ENCODE measurements around the gene A1BG.

Gene A1BG, protein sequence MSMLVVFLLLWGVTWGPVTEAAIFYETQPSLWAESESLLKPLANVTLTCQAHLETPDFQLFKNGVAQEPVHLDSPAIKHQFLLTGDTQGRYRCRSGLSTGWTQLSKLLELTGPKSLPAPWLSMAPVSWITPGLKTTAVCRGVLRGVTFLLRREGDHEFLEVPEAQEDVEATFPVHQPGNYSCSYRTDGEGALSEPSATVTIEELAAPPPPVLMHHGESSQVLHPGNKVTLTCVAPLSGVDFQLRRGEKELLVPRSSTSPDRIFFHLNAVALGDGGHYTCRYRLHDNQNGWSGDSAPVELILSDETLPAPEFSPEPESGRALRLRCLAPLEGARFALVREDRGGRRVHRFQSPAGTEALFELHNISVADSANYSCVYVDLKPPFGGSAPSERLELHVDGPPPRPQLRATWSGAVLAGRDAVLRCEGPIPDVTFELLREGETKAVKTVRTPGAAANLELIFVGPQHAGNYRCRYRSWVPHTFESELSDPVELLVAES

DNA sequence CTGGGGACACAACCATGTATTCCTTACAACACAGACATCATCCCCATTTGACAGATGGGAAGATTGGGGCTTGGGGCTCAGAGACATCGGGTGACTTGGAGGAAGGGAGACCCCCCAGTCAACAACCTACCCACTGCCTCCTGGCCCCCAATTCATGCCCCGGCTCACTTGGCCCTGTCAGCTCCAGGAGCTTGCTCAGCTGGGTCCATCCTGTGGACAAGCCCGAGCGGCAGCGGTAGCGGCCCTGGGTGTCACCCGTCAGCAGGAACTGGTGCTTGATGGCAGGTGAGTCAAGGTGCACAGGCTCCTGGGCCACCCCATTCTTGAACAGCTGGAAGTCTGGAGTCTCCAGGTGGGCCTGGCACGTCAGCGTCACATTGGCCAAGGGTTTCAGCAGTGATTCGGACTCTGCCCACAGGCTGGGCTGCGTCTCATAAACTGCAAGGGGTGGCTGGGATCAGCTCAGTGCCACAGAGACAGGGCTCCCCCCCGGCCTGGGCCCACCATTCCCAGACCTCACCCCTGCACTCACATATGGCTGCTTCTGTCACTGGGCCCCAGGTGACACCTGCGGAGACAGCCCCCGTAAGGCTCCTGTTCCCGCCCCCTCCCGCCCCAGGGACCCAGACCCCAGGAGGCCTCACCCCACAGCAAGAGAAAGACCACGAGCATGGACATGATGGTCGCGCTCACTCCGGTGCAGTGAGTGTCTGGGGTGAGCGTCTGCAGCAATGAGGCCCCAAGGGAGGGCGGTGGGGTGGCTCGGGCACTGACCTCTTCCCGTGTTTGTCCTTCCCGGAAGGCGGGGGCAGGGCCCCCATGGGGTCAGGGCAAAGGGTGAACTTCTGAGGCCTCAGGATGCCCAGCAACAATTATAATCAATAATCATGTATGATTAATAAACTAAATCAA is at the start of gene A1BG:
TSS of gene A1BG (minus strand) at position 733 of the 912 bp plus-strand sequence. CDS start at position 678, 55 bp downstream.
- no peak for DNase-seq

DNA sequence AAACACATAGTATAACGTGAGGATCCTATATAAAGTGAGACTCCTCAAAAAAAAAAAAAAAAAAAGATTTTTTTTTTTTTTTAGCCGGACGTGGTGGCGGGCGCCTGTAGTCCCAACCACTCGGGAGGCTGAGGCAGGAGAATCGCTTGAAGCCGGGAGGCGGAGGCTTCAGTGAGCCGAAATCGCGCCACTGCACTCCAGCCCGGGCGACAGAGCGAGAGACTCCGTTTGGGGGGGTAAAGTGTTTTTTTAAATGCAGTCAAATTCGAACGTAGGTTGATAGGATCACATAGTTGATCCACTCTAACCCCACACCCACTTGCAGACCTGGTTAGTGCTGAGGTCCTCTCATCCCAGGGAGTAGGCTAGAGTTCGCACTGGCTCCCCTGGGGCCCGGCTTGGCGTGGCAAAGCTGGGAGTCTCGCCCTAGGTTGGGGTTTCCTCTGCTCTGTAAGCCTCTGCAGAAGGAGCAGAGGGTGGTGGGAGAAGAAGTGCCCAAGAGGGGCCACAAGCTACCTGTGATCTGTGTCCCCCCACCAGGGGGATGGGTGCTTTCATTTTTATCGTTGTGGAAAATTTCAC is 48.6 kb upstream of the A1BG start:
- no peak for DNase-seq

DNA sequence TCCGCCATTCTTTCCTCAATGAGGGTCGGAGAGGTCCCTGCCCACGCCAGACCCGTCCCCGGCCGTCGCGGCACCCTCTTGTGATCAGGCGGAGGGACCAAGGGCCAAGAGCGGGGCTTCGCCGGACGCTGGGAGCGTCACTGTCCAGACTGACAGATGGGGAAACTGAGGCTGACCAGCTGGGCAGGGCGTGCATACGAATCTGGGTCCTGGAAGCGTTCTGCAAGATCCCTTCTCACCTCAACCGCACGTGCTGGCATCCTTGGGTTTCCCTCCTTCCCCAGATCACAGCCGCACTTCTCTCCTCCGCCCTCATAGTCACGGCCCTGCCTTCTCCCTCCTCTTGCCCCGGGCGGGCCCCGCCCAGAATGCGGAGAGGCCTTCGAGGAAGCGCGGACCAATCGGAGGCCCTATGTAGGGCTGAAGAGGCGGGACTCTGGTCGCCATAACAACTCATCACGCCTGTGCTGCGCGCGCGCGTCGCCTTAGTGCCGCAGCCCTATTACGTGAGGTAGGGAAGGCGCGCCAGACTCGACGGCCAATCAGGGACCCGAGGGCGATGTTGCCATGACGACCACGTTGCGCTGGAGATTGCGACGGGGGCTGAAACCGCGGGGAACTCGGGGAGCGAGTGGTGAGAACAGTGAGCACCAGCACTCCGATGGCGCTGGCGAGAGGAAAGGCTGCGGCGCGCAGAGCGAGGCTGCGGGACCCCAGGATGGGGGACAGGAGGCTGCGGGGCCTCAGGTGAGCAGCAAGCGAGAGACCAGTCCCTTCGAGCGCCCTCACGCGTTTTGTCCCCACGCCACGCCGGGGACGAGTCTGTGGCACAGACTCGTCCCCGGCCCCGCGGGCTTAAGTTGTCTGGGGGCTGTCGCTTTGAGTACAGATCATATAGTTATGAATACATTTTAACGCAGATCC is 47.9 kb upstream of the A1BG start:
- DNase-seq, result peak; percentile 99

GRCh38 chr19:58400316-58400915 is 47.1 kb upstream of the A1BG start:
- no peak for DNase-seq

- DNase-seq, result no peak
These were observed 46.6 kb upstream of the A1BG start for GRCh38 chr19:58399903-58400302.

- no peak for DNase-seq
These were observed 45.3 kb upstream of the A1BG start for GRCh38 chr19:58398545-58398944.

DNA sequence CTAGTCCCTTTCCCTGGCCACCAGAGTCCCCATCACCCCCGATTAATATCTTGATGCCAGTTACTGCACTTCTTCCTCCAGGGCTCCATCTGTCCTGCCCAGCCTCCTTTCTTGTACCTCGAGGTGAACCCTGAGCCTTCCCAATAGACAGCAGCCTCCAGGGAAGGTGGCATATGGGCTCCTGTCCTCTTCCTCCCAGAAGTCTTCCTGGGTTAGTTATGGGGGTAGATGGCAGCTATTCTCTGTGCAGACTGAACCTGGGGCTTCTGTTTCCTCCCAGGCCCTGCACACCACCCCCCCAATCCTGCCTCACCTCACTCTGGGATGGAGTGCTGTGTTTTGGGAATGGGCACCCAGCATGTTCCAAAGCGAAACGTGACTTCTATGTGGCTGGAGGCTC is 44.8 kb upstream of the A1BG start:
- DNase-seq, result no peak

- DNase-seq, result no peak
These were observed 44.3 kb upstream of the A1BG start for GRCh38 chr19:58397533-58398037.

DNA sequence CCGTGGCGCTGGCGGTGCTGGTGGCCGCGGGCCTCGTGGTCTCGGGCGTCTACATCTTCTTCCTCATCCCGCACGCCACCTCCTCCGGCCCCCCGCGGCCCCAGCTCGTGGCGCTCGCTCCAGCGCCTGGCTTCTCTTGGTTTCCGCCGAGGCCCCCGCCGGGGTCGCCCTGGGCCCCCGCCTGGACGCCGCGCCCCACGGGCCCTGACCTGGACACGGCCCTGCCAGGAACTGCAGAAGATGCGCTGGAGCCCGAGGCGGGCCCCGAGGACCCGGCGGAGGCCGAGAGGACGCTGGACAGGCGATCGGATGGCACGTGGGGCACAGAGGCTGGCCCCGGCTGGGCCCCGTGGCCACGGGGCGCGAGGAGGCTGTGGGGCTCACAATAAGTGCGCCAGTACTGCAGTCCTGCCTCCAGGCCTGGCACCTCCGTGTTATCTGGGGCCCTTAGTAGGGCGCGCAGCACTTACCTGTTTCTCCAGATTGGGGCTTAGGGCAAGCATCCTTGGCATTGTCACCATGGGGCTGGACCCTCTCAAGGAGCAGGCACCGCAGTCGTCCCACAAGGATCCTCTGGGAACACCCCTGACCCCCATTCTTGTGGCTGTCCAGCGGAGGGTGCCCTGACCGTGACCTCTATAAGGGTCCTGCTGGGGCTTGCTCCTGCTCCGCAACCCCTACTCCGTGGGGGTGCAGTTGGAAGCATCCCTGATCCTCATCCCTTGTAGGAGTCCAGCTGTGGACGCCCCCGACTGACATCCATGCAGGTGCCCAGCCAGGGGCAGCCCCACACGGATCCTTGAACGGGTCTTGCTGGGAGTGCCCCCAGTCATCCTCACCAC is 43.6 kb upstream of the A1BG start:
- DNase-seq, result no peak

GRCh38 chr19:58395979-58396627 is 42.8 kb upstream of the A1BG start:
- peak; percentile 57 for DNase-seq

- DNase-seq, result peak; percentile 63
These were observed 42.1 kb upstream of the A1BG start, which contains the start of gene RNF225 for GRCh38 chr19:58395220-58395978. TSS of gene RNF225 (plus strand) at chr19:58395656. CDS start at chr19:58396090, 434 bp downstream.

DNA sequence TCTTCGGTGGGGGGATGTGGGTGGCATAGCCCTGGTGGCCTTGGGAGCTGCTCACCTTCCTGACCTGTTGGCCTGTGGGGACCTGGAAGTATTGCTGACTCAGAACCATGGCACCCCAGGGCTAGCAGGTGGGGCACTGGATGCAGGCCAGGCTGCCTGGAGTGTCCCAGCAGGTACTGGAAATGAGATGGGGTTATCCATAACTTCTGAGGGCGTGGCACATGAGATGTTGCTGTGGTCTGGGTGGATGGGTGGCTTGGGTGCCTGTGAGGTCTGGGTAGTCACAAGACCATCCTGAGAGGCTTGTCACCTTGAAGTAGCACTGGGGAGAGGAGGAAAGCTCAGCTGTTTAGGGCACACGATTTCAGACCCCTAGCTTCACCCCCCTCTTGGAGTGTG is 41.5 kb upstream of the A1BG start:
- no peak for DNase-seq

GRCh38 chr19:58393725-58394033 is 40.4 kb upstream of the A1BG start:
- no peak for DNase-seq

GRCh38 chr19:58392945-58393724 is 39.8 kb upstream of the A1BG start:
- DNase-seq, result no peak

DNA sequence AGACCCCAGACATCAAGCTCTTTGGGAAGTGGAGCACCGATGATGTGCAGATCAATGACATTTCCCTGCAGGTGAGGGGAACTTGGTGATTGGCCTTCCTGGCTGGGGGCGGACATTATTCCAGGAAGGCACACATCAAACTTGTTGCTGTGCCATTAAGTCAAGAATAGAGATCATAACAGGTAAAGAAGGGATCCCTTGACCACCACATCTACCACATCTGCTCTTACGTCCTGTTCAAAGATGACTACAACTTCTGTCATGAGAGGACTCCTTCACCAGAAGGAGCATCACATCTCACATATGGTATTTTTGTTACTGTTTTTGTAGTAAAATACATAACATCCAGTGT is 34.9 kb upstream of the A1BG start:
- no peak for DNase-seq

DNA sequence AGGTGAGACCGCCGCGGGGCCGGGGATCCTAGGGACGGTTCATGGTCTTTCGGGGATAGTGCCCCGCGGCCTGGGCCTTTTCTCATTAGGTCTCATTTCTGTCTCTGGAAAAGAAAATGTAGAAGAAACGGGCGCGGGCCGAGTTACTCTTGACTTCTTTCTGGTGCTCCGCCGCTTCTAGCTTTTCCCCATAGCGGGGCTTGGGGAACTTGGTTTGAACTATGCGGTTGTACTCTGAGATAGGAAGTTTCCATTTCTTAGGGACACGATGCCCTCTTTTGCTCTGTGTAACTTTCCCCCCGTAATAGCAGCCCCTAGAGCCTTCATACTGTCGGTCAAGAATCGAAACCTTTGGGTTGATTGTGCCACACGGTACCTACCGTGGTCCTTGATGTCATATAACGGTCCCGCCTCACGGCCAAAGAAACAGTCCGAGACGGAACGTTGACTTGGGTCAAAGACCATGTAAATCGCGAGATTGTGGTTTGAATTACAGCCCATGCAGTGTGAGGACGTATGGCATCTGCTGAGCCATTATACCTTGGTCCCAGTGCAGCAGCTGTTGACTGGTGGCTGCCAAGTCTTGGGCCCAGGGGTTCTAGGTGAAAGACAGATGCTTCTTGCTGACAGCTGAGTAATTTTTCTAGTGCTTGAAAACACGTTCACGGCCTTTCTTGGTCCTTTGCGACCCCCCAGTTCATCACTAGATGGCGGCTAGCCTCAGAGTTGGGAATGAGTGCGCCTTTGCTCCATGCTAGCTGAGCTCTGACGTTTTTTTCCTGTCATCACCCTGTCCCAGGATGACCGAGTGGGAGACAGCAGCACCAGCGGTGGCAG is 34.3 kb upstream of the A1BG start:
- peak; percentile 36 for DNase-seq

GRCh38 chr19:58386576-58387337 is 33.5 kb upstream of the A1BG start, which contains the start of gene RPS5:
TSS of gene RPS5 (plus strand) at chr19:58387269. CDS start at chr19:58388138, 869 bp downstream.
- peak; percentile 96 for DNase-seq

Data from stimulated activated CD8-positive, alpha-beta memory T cell treated with anti-CD3 and anti-CD28 coated beads, Interleukin-4, amount 100 ng/mL, for 48 hours (primary cell).